Measurements from ENCODE around the gene ITPA.

ITPA gene

DNA sequence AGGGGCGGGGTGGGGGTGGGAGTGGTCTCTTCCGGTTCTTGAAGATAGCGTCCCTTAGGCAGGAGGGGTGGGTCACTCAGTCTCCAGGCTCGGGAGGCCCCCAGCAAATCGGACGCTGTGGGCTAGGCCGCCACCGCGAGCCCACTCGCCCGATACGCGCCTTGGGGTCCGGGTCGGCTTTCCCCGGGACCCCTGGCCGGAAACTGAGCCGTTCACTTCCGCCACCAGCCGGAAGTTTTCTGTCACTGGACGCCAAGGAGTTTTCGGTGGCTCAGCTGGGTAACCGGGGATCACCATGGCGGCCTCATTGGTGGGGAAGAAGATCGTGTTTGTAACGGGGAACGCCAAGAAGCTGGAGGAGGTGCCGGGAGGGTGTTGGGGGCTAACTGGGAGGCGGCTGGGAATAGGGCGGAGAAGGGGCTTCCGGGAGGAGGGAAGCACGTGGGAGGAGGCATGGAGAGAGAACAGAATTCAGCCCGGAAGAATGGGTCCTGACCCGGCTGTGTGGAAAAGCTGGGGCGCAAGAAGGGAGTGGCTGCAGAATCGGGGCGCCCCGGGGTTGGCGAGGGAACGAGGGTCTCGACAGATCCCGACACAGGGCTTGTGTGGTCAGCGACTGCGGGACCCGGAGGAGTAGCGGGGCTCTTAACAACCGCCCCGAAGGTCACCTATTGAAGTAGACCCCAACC lies at the start of gene ITPA:
ITPA (plus strand) TSS at position 242 of the 689 bp plus-strand sequence; CDS start at position 296, 54 bp downstream.
- DNase-seq (ENCODE audit: low read depth): no peak

DNA sequence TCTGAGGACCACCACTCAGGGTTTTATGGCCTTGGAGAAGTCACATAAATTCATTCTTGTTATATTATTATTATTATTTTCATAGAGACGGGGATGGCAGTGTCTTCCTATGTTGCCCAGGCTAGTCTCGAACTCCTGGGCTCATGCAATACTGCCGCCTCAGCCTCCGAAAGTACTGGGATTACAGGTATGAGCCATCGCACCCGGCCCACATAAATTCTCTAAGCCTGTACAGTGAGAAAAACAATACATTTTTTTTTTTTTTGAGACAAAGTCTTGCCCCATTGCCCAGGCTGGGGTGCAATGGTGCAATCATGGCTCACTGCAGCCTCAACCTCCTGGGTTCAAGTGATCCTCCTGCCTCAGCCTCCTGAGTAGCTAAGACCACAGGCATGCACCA lies 48.9 kb upstream of the ITPA start:
- no peak for DNase-seq (ENCODE audit: low read depth)

DNA sequence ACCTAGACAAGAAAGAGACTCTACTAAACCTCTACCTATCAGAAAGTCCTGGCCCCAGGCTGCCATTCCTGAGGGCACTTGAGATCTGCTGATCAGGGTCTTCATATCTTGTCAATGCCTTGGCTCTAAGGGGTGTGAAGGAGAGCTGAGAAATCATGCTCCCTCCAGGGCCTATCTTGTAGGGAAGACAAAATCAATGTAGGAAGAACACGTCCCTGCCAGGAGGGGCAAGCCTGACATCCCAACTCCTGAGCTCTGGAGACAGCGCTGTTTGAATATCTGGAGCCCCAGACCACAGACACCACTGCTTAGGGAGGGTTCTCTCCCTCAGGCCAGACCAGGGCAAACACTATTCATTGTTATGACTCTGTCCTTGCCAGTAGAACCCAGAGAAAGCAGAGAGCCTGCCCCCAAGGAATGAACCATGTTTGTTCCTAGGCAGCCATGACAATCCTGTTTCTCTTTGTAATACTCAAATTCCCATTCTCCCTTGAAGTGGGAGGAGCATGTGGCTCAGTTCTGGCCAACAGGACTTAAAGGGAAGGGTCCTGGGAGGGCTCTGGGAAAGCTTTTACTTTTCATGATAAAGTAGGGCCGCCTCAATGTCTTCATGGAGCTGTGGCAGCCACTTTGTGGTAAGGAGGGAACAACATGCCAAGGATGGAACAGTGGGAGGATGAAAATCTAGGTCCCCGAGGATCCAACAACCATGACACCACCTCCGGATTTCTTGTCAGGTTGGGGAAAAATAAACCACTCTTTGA lies 47.8 kb upstream of the ITPA start:
- DNase-seq (ENCODE audit: low read depth): no peak

DNA sequence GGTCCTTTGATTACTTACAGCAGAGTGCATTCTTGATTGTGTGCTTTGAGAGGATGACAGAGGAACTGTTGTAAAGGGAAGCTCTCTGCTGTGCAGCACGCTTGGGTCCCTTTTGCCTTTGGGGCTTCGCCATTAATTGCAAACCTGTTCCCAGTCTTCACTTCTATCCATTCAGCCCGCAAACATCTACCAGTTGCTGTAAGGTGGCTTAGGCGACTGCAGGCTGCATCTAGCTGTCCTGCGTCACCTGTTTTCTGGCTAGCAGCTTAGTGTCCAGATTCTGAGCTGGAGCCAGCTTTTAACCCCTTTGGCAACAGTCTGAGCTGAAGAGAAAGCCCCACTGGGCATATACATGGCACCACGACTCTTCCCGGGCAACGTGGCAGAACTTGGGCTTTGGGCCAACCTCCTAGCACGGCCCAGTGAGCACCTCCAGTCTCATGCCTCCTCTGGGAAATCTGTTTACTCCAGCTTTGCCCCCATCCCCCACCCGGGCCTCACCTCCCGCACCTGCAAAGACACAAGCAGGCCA lies 47.2 kb upstream of the ITPA start:
- no peak for DNase-seq (ENCODE audit: low read depth)

DNA sequence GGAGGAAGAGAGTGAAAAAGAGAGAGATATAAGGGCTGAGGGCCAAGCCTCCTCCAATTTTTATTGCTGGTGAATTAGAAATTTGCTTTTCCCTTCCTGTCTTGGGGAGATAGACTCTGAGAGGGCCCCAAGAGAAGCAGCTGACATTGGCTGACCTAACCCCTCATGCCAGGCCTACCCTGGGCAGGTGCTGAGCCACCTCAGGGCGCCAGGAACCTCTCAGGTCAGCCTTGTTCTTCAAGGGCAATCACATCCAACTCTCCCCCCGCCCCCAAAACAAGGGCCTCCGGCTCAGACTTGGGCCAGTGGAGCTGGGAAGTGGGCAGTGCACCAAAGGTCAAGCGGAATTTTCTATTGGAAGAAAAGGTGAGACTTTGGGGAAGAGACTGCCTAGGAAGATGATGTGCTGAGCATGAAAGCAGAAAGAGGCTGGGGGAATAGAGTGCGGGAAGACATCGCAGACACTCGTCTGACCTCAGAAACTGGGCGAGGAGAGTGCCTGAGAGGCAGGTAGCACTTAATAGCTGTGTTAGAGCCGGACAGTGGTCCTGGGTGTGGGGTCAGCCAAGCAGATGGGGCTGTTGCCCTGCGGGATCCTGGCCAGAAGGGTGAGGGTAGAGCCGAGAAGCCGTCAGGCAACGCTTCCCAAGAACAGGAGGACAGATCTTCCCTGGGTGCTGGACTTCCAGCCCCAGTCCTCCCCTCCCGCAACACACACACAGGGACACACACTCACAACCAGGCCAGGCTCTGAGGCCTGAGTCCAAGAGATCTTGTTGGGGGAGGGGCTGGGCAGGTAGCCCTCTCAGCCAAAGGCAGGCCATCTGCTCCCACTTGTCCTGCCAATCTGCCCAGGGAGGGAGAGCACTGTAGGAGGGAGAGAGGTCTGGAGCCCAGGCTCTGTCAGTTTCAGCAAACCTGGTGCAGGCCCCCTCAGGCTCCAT lies 45.9 kb upstream of the ITPA start:
- DNase-seq (ENCODE audit: low read depth): no peak

DNA sequence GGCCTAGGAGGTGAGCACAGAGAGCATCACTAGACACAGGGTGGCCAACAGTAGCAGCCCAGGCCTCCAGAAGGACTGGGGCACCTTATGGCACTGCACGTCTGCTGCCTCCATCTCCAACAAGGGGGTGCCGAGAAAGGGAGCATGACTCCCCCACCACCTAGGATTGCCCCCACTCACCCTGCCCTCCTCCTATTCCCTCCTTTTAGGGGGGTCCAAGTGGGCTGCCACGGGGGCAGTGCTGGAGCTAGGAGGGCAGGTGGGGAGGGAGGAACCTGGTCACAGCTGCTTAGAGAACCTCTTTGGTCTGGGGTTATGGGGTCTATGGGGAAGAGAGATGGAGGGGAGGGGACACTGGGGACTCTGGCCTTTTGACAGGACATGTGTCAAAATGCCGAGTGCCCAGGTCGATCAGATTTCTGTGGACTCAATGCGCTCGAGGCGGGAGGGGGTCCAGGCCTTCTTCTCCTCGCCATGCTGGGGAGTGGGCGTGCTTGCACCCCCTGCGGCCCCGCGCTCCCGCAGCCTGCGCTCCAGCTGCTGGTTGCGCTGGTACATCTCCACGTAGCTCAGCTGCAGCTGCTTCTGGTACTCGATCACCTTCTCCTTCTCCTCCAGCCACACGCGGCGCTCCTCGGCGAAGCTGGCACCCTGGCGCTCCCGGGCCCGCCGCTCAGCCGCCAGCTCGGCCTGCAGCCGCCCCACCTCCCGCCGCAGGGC lies 45.1 kb upstream of the ITPA start:
- no peak for DNase-seq (ENCODE audit: low read depth)

DNA sequence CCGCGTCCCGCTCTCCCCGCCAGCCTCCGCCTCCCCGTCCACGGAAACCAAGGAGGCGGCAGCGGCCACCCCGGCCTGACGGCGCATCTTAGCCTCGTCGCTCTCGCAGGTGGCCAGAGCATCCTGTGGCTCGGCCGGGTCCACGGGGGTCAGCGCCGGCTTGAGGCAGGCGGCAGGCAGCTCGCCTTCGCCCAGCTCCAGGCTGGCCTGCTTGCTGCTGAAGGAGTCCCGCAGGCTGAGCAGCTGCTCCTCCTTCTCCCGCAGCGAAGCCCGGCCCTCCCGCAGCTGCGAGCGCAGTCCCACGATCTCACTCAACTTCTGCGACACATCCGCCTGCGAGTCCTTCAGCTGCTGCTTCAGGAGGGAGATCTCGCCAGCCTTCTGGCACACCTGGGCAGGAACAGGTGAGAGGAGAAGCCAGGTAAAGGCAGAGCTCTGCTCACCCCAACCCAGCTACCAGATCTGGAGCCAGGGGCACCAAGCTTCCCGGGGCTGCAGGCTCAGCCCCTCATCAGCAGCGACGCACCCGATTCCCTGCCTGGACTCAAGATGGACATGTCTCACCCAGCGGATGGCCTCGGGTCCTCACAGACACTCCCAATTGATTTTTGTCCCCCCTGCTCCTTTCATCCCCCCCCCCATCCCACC lies 44.4 kb upstream of the ITPA start:
- no peak for DNase-seq (ENCODE audit: low read depth)

DNA sequence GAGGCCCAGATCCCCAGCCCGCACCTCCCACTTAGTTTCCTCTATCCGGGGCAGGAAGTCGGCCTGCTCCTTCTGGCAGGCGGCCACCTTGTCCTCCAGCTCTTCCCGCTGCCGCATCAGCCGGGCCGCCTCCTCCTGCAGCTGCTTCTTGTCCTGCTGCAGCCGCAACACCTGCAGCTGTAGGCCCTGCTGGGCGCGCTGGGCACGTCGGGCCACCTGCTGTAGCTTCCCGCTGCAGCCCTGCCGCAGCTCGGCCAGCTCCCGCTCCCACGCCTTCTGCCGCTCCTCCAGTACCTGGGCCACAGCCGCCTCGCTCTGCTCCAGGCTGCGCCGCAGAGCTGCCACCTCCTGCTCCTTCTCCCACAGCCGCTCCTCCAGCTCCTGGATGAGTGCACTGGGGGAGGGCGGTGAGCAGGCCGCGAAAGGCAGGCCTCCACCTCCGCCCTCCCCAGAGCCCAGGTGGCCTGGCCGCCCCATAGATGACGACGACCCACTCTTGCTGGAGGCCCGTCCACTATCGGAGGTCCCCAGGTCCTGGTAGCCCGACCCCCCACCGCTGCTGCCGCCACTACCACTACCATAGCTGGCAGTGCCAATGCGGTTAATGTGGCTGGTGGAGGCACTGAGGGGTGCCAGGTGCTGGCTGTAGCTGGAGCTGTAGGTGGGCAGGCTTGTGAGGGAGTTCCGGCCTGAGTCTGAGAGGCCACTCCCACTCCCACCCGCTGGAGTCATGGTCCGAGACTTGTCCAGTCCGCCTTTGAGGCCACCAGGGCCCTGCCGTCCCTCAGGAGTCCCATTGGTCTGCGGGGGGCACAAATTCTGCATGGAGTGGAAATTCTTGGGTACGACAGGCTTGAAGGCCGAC lies 43.6 kb upstream of the ITPA start:
- no peak for DNase-seq (ENCODE audit: low read depth)

DNA sequence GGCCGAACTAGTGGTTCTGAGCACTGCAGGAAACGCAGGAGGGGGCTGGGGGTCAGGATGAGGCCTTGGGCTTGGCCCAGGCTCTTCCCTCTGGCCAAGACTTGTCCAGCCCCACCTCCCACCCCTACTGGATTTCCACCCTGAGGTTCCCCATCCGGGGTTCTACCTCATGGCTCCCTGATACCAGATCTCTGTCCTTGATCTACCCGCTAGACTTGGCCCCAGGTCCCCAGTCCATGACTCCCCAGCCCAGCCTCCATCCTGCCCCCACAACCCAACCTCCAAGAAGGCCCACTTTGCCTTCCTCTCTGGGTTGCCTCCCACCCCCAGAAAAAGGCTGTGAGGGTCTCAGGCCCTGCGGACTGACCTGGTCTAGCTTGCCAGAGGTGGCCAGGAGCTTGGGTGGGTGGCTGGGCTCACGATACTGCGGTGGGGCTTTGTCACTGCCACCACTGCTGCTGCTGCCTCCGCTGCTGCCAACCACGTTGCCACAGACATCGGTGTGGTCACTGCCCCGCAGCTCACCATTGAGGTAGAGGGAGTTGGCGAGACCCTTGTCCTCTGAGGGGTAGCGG lies 42.9 kb upstream of the ITPA start:
- no peak for DNase-seq (ENCODE audit: low read depth)

DNA sequence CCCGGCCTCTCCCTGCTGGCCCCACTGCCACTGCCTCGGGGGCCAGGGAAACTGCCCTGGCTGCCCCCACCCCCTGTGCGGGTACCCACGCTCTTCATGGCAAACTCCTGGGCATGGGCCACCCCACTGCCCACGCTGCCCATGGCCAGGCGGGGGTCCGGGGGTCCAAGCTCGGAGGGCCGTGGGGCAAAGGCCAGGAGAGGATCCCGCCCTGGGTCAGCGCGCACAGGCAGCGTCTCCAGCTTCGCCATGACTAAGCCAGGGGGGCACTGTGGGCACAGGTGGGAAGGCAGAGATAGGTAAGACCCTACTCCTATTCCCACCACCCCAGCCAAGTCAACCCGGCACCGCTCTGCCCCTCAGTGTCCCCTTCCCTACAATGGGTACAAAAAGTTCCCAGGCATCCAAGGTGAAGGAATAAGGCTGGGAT lies 42.4 kb upstream of the ITPA start:
- DNase-seq (ENCODE audit: low read depth): no peak

DNA sequence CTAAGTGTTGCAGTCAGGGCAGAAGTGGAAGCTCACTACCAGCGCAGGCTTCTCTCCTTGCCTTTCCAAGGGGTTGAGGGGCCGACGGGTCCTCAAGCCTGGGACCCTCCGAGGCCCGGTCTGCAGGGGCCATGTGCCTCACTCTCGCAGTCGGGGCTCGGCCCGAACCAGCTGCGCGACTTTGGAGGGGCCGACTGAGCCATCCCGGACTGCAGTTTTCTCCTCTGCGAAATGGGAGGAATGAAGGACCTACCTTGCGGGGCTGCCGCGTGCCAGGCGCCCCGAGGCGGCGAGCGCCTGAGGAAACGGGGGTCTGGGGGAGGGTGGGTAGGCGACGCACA lies 41.6 kb upstream of the ITPA start:
- DNase-seq (ENCODE audit: low read depth): no peak

DNA sequence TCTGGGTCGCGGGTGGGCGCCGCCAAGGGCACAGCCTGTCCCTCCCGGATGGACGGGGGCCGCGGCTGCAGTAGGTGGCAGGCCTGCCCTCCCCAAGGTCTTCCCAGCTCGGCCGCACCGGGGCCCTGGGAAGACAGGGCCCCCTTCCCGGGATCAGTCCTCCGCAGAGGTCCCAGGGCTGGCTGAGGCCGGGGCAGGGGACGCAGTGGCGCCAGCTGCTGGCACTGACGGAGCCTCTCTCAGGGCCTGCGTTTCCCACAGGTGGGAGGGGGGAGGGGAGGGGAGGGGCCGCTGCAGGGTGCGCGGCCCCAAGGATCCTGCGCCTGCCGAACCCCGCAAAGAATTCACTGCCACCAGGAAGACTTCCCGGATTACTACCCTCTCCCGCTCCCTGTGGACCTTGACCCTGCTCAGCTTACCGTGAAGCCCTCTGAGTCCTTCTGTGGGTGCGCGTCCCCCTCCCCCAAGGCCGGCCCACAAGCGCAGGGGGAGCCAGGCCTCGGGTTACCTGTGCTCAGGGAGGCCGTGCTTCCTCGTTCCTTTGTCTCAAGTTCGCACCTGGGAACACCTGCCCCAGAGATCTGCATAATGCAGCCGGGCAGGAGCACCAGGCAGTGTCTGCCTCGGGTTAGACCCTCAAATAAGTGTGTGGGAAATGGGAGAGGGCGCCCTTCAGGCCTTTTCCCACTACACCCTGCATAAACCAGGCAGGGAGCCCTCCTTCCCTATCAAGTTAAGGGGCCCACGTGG lies 41.0 kb upstream of the ITPA start:
- no peak for DNase-seq (ENCODE audit: low read depth)

DNA sequence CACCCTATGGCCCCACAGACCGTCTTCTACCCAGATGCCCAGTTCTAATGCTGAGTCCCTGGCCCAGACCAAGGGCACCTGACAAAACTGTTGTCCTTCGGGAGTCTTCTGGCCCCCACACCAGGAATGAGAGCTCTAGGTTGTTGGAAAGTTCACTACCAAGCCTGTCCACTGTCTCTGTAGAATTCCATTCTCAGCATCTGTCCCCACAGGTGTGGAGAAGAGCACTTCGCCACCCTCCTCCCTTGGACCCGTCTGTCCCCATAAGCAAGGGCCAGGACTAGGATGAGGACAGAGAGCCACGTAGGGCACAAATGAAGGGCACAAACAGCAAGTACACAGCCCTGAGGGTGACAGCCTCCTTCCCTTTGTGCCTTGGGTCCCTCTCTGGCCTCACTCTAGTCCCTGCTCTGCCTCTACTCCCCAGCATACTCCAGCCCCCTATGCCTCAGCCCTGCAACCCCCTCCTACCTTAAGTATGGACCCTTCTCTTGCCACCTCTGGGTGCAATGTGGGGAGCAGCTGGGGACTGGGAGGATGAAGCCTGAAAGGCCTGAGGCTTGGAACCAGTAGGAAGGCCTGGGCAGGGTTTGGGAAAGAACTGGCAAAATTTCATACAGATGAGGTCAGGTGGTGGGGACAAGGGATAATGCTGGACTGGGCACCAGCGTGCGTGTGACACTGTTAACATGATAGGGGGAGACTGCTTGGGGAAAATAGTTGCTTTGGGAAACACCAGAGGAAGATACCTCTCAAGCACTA lies 40.3 kb upstream of the ITPA start:
- DNase-seq (ENCODE audit: low read depth): no peak

DNA sequence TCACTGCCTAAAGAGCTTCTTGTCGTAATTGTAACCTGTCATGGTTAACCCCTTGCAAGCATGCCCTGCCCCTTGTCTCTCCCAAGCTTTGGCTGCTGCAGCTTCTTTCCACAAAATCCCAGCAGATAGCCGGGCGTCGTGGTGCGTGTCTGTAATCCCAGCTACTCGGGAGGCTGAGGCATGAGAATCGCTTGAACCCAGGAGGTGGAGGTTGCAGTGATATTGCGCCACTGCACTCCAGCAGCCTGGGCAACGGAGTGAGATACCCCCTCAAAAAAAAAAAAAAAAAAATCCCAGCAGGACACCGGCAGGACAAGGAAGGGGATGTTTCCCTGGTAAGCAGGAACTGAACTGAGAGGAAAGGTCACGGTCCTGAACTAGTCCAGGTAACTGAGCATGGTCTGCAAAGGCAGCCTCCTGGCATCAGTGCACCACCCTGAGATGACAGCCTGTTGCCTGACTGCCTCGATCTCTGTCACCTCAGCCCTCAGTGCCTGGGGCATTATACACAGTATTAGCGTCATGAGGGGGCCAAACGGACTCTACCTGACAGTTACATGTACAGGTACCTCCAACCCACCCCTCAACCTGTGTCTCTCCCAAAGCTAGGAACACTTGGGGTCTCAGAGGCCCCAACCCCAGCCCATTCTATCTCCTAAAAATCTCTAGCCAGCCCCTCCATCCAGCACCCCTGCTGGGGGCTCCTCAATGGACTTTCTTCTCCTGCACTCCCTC lies 37.7 kb upstream of the ITPA start:
- no peak for DNase-seq (ENCODE audit: low read depth)

DNA sequence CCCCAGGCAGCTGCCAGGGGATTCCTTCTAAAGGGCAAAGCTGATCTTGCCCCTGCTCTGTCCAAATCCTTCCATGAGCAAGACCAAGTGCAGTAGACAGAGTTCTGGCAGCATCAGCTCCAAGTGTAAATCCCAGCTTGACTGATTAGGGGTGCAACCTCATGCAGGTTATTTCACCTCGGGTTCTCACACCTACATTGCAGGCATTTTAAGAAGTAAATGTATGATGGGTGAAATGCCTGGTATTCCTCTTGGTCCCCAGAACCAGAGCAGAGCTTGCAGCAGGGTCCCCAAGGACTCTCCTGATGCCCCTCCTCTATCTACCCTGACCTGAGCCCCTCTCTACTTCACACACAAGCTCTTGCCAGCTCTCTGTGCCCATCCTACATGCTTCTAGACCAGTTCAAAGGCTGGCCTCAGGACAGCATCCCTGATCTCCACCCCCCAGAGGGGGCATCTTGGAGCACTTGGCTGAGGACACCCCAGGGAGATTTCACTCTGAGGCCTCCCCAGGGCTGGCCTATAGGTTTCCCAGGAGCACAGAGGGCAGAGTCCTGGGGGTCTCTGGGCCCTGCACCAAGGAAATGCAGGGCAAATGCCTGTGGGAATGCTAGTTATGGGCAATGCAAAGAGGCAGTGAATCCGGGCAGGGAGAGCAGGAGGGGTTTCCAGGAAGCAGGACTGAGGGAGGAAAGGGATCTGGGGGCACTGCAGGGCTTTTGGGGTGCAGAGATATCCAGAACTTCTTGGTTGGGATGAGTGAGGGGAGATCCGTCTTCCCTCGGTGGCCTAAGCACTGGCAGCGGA lies 37.0 kb upstream of the ITPA start:
- no peak for DNase-seq (ENCODE audit: low read depth)

DNA sequence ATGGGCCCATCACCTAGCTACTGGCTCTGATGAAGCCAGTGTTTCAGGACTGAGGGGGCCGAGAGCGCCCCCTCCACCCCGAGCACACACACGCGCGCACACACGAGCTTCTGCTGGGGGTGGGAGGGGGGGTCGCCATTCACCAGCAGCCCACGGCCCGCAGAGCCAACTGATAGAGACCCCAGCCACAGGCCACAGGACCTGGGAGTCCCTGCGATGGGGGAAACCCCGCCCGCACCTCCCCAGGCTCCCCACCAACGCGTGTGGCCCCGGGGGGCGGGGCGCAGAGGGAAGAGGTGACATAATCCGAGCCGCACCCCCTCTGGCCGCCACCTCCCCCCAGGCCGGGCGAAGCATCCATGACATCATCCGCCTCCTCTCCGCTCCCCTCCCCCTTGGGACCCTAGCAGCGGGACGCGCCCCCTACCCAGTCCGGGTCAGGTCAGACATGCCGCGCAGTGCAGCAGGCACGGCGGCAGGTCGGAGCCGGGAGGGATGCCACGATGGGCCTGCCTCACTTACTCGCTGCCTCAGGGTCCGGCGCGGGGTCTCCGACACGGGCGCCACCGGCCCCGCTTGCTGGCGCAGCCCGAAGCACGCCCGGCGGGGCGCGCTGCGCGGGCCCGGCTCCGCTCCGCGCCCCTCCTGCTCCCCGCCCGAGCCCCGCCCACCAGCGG lies 36.2 kb upstream of the ITPA start, which contains the start of gene LZTS3:
LZTS3 (minus strand) TSS at position 617 of the 677 bp plus-strand sequence. CDS start 6,386 bp downstream, outside the sequence.
- no peak for DNase-seq (ENCODE audit: low read depth)
